Activated CD4-positive, alpha-beta T cell treated with anti-CD3 and anti-CD28 coated beads for 36 hours (primary cell): ENCODE measurements around the gene NUP160. TPM values are rescaled to one million over a fixed set of nuclear protein-coding genes. Genes with fewer than 3 reads are reported as not detected.
"Not testable (repeated sequence)": the region's sequence is repeated elsewhere in the genome, so short reads cannot be mapped to it uniquely, and the experiment has no call there.

Experiments used
- ATAC-seq: fragments of 200-7000 bp; cut with Tn5 transposase; one replicate; pipeline ENCODE4 v1.10.0; 2021; ENCODE audit warnings: mild to moderate bottlenecking, moderate library complexity
- CTCF ChIA-PET: fragments of 350-600 bp; sonication (Branson Sonifier 250); formaldehyde crosslinking; loops from one replicate; lab custom pipeline; 2021; ENCODE audit warnings: antibody characterized with exemption; lab: Charles Lee
- POLR2A ChIA-PET: fragments of 350-600 bp; sonication (Branson Sonifier 250); formaldehyde crosslinking; loops from one replicate; lab custom pipeline; 2021; ENCODE audit warnings: antibody characterized with exemption, inconsistent platforms; lab: Charles Lee
- DNase-seq: peaks from one replicate; pipeline ENCODE4 v3.0.0-alpha.2; 2020
- H3K27ac Mint-ChIP-seq: one replicate; pipeline ENCODE4 v1.8.0; 2021; ENCODE audit warnings: mixed read lengths
- H3K27me3 Mint-ChIP-seq: one replicate; pipeline ENCODE4 v1.8.0; 2021; ENCODE audit warnings: mixed read lengths
- H3K36me3 Mint-ChIP-seq: one replicate; pipeline ENCODE4 v1.8.0; 2021; ENCODE audit warnings: low read depth, mixed read lengths
- H3K4me1 Mint-ChIP-seq: one replicate; pipeline ENCODE4 v1.8.0; 2021; ENCODE audit warnings: mixed read lengths
- H3K4me3 Mint-ChIP-seq: one replicate; pipeline ENCODE4 v1.8.0; 2021; ENCODE audit warnings: mild to moderate bottlenecking, moderate library complexity, mixed read lengths
- H3K9me3 Mint-ChIP-seq: one replicate; pipeline ENCODE4 v1.8.0; 2021; ENCODE audit warnings: low read depth, mixed read lengths
- intact Hi-C, 2 experiments: fragments of 100-400 bp; cut with DNase I in 1 of 2; cut with micrococcal nuclease in 1 of 2; formaldehyde crosslinking; loops; one replicate each; pipeline versions ENCODE4 v1.14.2 to v1.15.1; 2022 to 2024; cut with DNase I, micrococcal nuclease
- total RNA-seq, 2 experiments: library from RNA; stranded (reverse); gene quantifications; one replicate each; pipeline ENCODE4 v1.2.3, GENCODE V29; 2021

Gene NUP160
- total RNA-seq, 2 experiments from 2014 or later: 67.1 to 84.5 TPM

GRCh38 chr11:47846998-47847397 lies 1.2 kb downstream of the NUP160 start:
- peak overlapping the region; percentile 90 for H3K4me3 Mint-ChIP-seq
- peaks cover 44% of the 10 kb centered on the region for H3K4me1 Mint-ChIP-seq
- no peaks in the 10 kb centered on the region for H3K27me3 Mint-ChIP-seq
- ATAC-seq (no peak), DNase-seq (no peak)
- peaks cover 24% of the 10 kb centered on the region for H3K36me3 Mint-ChIP-seq
- H3K27ac Mint-ChIP-seq: peak overlapping the region; percentile 99
- ChIA-PET POLR2A (interaction anchor here (1.3 kb wide), 1 partner anchor 80 kb away, joined by 3 read pairs; the partner anchor contains the start of gene FNBP4), CTCF (interaction anchor here (0.6 to 1.6 kb wide), 3 partner anchors 136 to 294 kb away, joined by 3 to 7 read pairs (median 4); no protein-coding TSS in a partner anchor)
- intact Hi-C loops: loop anchor here (5.0 kb wide), 4 partner anchors 50 to 1230 kb away; partner anchors contain the start of genes ATG13 (in 1 of the 2), CSTPP1 (in 1 of the 2) and HARBI1 (in 1 of the 2)
- no peaks in the 10 kb centered on the region for H3K9me3 Mint-ChIP-seq

- ChIA-PET POLR2A (no interaction called here), CTCF (interaction anchor here (0.5 to 1.5 kb wide), 3 partner anchors 9 to 192 kb away, joined by 3 to 4 read pairs (median 3); no protein-coding TSS in a partner anchor)
- intact Hi-C loops: no loop called here
- Mint-ChIP-seq H3K4me1 (peaks cover 20% of the 10 kb centered on the region), H3K27me3 (no peaks in the 10 kb centered on the region), H3K36me3 (peaks cover 35% of the 10 kb centered on the region), H3K27ac (no peak overlapping the region), H3K4me3 (no peak overlapping the region), H3K9me3 (no peaks in the 10 kb centered on the region)
- DNase-seq: no peak
- no peak for ATAC-seq
These were observed 4.6 kb downstream of the NUP160 start for GRCh38 chr11:47843361-47844055.

GRCh38 chr11:47842749-47843148 lies 5.4 kb downstream of the NUP160 start:
- H3K27ac Mint-ChIP-seq: no peak overlapping the region
- intact Hi-C loops: no loop called here

GRCh38 chr11:47837929-47838328 lies 10.2 kb downstream of the NUP160 start:
- no peaks in the 10 kb centered on the region for H3K27me3 Mint-ChIP-seq
- peaks cover 46% of the 10 kb centered on the region for H3K36me3 Mint-ChIP-seq
- H3K9me3 Mint-ChIP-seq: no peaks in the 10 kb centered on the region
- no peak overlapping the region for H3K4me3 Mint-ChIP-seq
- peaks cover 4% of the 10 kb centered on the region for H3K4me1 Mint-ChIP-seq
- intact Hi-C loops: no loop called here
- POLR2A ChIA-PET: interaction anchor here (0.6 kb wide), 1 partner anchor 272 kb away, joined by 3 read pairs; no protein-coding TSS in a partner anchor
- CTCF ChIA-PET: interaction anchor here (0.7 kb wide), 1 partner anchor 52 kb away, joined by 5 read pairs; no protein-coding TSS in a partner anchor
- DNase-seq: no peak
- no peak overlapping the region for H3K27ac Mint-ChIP-seq
- ATAC-seq: no peak

More at GRCh38 chr11:47842749-47843148, 5.4 kb downstream of the NUP160 start:
- Mint-ChIP-seq H3K4me3 (no peak overlapping the region), H3K27me3 (no peaks in the 10 kb centered on the region), H3K9me3 (no peaks in the 10 kb centered on the region), H3K4me1 (peaks cover 20% of the 10 kb centered on the region), H3K36me3 (peaks cover 40% of the 10 kb centered on the region)
- ChIA-PET CTCF (interaction anchor here (0.7 kb wide), 1 partner anchor 10 kb away, joined by 4 read pairs; no protein-coding TSS in a partner anchor), POLR2A (no interaction called here)
- DNase-seq: no peak
- no peak for ATAC-seq

- no peak for DNase-seq
- peaks cover 8% of the 10 kb centered on the region for H3K4me1 Mint-ChIP-seq
- ChIA-PET CTCF (no interaction called here), POLR2A (no interaction called here)
- no peak for ATAC-seq
- no peak overlapping the region for H3K27ac Mint-ChIP-seq
- intact Hi-C loops: no loop called here
- H3K36me3 Mint-ChIP-seq: peaks cover 52% of the 10 kb centered on the region
- no peak overlapping the region for H3K4me3 Mint-ChIP-seq
- H3K9me3 Mint-ChIP-seq: no peaks in the 10 kb centered on the region
- no peaks in the 10 kb centered on the region for H3K27me3 Mint-ChIP-seq
These were observed 10.9 kb downstream of the NUP160 start for GRCh38 chr11:47837292-47837691.

GRCh38 chr11:47830013-47830412 lies 18.1 kb downstream of the NUP160 start:
- ATAC-seq, H3K27me3 Mint-ChIP-seq, DNase-seq, intact Hi-C loops, H3K4me3 Mint-ChIP-seq, POLR2A ChIA-PET, H3K27ac Mint-ChIP-seq, H3K9me3 Mint-ChIP-seq: not testable (repeated sequence)
- CTCF ChIA-PET: interaction anchor here (0.9 kb wide), 1 partner anchor 12 kb away, joined by 3 read pairs; no protein-coding TSS in a partner anchor
- Mint-ChIP-seq H3K36me3 (peaks cover 57% of the 10 kb centered on the region), H3K4me1 (peaks cover 27% of the 10 kb centered on the region)

- ChIA-PET POLR2A (no interaction called here), CTCF (interaction anchor here (1.4 kb wide), 1 partner anchor 98 kb away, joined by 3 read pairs; no protein-coding TSS in a partner anchor)
These were observed 19.9 kb downstream of the NUP160 start for GRCh38 chr11:47828284-47828683.

GRCh38 chr11:47822664-47823063 lies 25.5 kb downstream of the NUP160 start:
- peaks cover 43% of the 10 kb centered on the region for H3K36me3 Mint-ChIP-seq
- H3K27ac Mint-ChIP-seq, CTCF ChIA-PET, POLR2A ChIA-PET, ATAC-seq, H3K27me3 Mint-ChIP-seq, H3K4me1 Mint-ChIP-seq, H3K9me3 Mint-ChIP-seq, DNase-seq, H3K4me3 Mint-ChIP-seq: not testable (repeated sequence)
- intact Hi-C loops: loop anchor here in 1 of 2 experiments (10.0 kb wide), 2 partner anchors 62 to 538 kb away; no protein-coding TSS in a partner anchor

More at GRCh38 chr11:47828284-47828683, 19.9 kb downstream of the NUP160 start:
- H3K27me3 Mint-ChIP-seq: no peaks in the 10 kb centered on the region
- no peak for ATAC-seq
- H3K4me3 Mint-ChIP-seq: no peak overlapping the region
- H3K36me3 Mint-ChIP-seq: peaks cover 58% of the 10 kb centered on the region
- H3K4me1 Mint-ChIP-seq: peaks cover 23% of the 10 kb centered on the region
- intact Hi-C loops: loop anchor here in 1 of 2 experiments (10.0 kb wide), 2 partner anchors 57 to 543 kb away; no protein-coding TSS in a partner anchor
- no peak for DNase-seq
- no peaks in the 10 kb centered on the region for H3K9me3 Mint-ChIP-seq
- no peak overlapping the region for H3K27ac Mint-ChIP-seq

- Mint-ChIP-seq H3K9me3 (no peaks in the 10 kb centered on the region), H3K27me3 (no peaks in the 10 kb centered on the region), H3K4me3 (no peak overlapping the region), H3K36me3 (peaks cover 44% of the 10 kb centered on the region), H3K4me1 (no peaks in the 10 kb centered on the region), H3K27ac (no peak overlapping the region)
- DNase-seq (no peak), ATAC-seq (no peak)
- ChIA-PET CTCF (no interaction called here), POLR2A (no interaction called here)
- intact Hi-C loops: loop anchor here in 1 of 2 experiments (10.0 kb wide), 2 partner anchors 65 to 535 kb away; no protein-coding TSS in a partner anchor
These were observed 28.4 kb downstream of the NUP160 start for GRCh38 chr11:47819743-47820142.

- CTCF ChIA-PET: no interaction called here
These were observed 47.4 kb downstream of the NUP160 start for GRCh38 chr11:47800759-47801158.

GRCh38 chr11:47797633-47798032 lies 50.5 kb downstream of the NUP160 start:
- peak; percentile 78 for DNase-seq
- Mint-ChIP-seq H3K27me3 (no peaks in the 10 kb centered on the region), H3K4me1 (peaks cover 13% of the 10 kb centered on the region), H3K27ac (peak overlapping the region; percentile 88), H3K4me3 (no peak overlapping the region), H3K9me3 (no peaks in the 10 kb centered on the region), H3K36me3 (peaks cover 58% of the 10 kb centered on the region)
- ChIA-PET POLR2A (interaction anchor here (0.5 to 1.4 kb wide), 3 partner anchors 28 to 83 kb away, joined by 3 to 5 read pairs (median 4); partner anchors contain the start of gene AGBL2), CTCF (interaction anchor here (0.9 to 1.4 kb wide), 2 partner anchors 51 to 135 kb away, joined by 3 to 4 read pairs; no protein-coding TSS in a partner anchor)
- peak; percentile 97 for ATAC-seq
- intact Hi-C loops: loop anchor here (1.0 to 5.0 kb wide), 2 partner anchors 50 to 134 kb away; partner anchors contain the start of gene NUP160 (in 2 of the 2)

More at GRCh38 chr11:47800759-47801158, 47.4 kb downstream of the NUP160 start:
- no peaks in the 10 kb centered on the region for H3K27me3 Mint-ChIP-seq
- intact Hi-C loops: no loop called here
- no peak for DNase-seq
- no peak for ATAC-seq
- POLR2A ChIA-PET: interaction anchor here (0.6 kb wide), 1 partner anchor 408 kb away, joined by 6 read pairs; no protein-coding TSS in a partner anchor
- no peak overlapping the region for H3K4me3 Mint-ChIP-seq
- no peak overlapping the region for H3K27ac Mint-ChIP-seq
- H3K4me1 Mint-ChIP-seq: peaks cover 13% of the 10 kb centered on the region
- H3K36me3 Mint-ChIP-seq: peaks cover 53% of the 10 kb centered on the region
- H3K9me3 Mint-ChIP-seq: no peaks in the 10 kb centered on the region
